ENCODE measurements around the gene DUOXA1. TPM values are rescaled to one million over a fixed set of nuclear protein-coding genes. Genes with fewer than 3 reads are reported as not detected.
A peak's percentile ranks its signal among the peaks of the same experiment; 100 is the strongest.

DUOXA1 gene
- total and polyA plus RNA-seq, 2 experiments from 2014 or later, result not detected

- Histone ChIP-seq H3K4me3 (peak overlapping the region; percentile 48), H3K4me2 (peak overlapping the region; percentile 76), H3K27ac (ENCODE audit: low read depth) (no peak overlapping the region), H2AFZ (peak overlapping the region; percentile 56; the same call in 1 of the 2 replicates), H3K27me3 (ENCODE audit: insufficient read depth) (peaks cover 92% of the 10 kb centered on the region), H3F3A (replicated peaks; ENCODE audit: low read depth) (no peaks in the 10 kb centered on the region), H3K4me1 (ENCODE audit: insufficient read depth) (peaks cover 35% of the 10 kb centered on the region), H3K36me3 (ENCODE audit: insufficient read depth) (no peaks in the 10 kb centered on the region), H4K20me1 (replicated peaks; ENCODE audit: insufficient read depth) (peaks cover 4% of the 10 kb centered on the region; the same call in 1 of the 2 replicates), H3K79me2 (replicated peaks; ENCODE audit: insufficient read depth) (no peaks in the 10 kb centered on the region), H3K9me2 (ENCODE audit: insufficient read depth) (no peaks in the 10 kb centered on the region)
- H3K36me3 Mint-ChIP-seq (ENCODE audit: low read depth), result no peaks in the 10 kb centered on the region
- peak overlapping the region; percentile 63 for H3K4me3 Mint-ChIP-seq
- H3K27me3 Mint-ChIP-seq (ENCODE audit: insufficient read depth, low read depth, poor library complexity), result peaks cover 72% of the 10 kb centered on the region
- DNase-seq (ENCODE audit: low spot score) (peak; percentile 24), ATAC-seq (peak; percentile 17)
- peaks cover 21% of the 10 kb centered on the region for H3K4me1 Mint-ChIP-seq
- no peak for TF ChIP-seq ZNF462 (CRISPR knock-in tag; IDR thresholded peaks at IDR 0.05)
- TF ChIP-seq CTCF (conservative IDR thresholded peaks at IDR 0.05; ENCODE audit: low read depth in 2 of 2), result no peak
- TF ChIP-seq REST (IDR thresholded peaks at IDR 0.05; ENCODE audit: unreplicated experiment), result no peak
- peak; percentile 93 for TF ChIP-seq EZH2 (IDR thresholded peaks at IDR 0.05; ENCODE audit: low read depth, unreplicated experiment)
- TF ChIP-seq EZH2phosphoT487 (IDR thresholded peaks at IDR 0.05; ENCODE audit: unreplicated experiment), result peak; percentile 90
- TF ChIP-seq ETS1 (IDR thresholded peaks at IDR 0.05), result no peak
- no peak for TF ChIP-seq POLR2AphosphoS5 (IDR thresholded peaks at IDR 0.05; ENCODE audit: low read depth)
- H3K9me3 Mint-ChIP-seq, result peaks cover 8% of the 10 kb centered on the region; the same call in 2 of the 3 replicates
- H3K27ac Mint-ChIP-seq, result no peak overlapping the region
These were observed 12.2 kb downstream of the DUOXA1 start for GRCh38 chr15:45117308-45118130.
